ENCODE measurements around the gene SIX2. TPM values are rescaled to one million over a fixed set of nuclear protein-coding genes. Genes with fewer than 3 reads are reported as not detected.

Gene SIX2
- total and polyA plus RNA-seq, 12 donors: 0.17 to 1.9 (median 0.40) TPM

DNA sequence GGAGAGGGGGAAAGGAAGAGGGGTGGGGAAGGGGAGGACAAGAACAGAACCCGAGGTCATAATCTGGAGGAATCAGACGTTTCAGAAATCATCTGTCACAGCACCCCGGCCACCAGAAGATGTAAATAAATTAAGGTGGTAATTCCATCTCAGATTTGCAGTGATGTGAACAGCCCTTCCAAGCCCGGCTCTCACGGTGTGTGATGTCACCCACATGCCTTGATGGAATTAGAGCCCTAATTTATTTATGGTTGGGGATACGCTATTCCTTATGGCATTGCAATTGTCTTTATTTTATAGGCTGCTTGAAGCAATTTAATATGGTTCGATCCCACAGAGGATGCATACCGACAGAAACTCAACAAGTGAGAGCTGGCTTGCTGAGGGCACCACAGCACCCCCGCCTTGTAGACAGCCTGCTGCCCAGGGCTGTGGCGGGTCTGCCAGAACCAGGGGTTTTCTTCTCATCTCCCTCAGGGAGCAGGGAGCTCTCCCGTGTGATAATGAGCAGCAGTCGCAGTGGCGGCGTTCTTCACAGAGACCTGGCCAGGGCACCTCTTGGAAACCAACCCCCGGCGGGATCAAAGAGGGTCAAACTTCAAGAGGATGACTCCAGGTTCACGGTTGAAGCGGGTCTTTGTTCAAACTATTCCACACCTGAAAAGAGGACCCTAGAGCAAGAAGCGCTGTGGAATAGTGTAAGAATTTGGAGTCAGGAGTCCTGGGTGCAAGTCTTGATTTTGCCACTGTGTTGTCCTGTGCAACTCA, 40.5 kb upstream of the SIX2 start:
- TF ChIP-seq, protein P1, sequence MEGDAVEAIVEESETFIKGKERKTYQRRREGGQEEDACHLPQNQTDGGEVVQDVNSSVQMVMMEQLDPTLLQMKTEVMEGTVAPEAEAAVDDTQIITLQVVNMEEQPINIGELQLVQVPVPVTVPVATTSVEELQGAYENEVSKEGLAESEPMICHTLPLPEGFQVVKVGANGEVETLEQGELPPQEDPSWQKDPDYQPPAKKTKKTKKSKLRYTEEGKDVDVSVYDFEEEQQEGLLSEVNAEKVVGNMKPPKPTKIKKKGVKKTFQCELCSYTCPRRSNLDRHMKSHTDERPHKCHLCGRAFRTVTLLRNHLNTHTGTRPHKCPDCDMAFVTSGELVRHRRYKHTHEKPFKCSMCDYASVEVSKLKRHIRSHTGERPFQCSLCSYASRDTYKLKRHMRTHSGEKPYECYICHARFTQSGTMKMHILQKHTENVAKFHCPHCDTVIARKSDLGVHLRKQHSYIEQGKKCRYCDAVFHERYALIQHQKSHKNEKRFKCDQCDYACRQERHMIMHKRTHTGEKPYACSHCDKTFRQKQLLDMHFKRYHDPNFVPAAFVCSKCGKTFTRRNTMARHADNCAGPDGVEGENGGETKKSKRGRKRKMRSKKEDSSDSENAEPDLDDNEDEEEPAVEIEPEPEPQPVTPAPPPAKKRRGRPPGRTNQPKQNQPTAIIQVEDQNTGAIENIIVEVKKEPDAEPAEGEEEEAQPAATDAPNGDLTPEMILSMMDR (IDR thresholded peaks at IDR 0.05): no peak
- no peak for DNase-seq
- Histone ChIP-seq H3K27ac (no peak overlapping the region), H3K36me3 (no peaks in the 10 kb centered on the region), H3K27me3 (peaks cover 0 to 9% (median 3%) of the 10 kb centered on the region in 7 donors), H3K9me3 (no peaks in the 10 kb centered on the region), H3K4me1 (no peaks in the 10 kb centered on the region), H3K4me3 (no peak overlapping the region)
- no peak for ATAC-seq
- 84 to 86% methylated on average over 19 of the region's 19 CpGs for WGBS, 2 donors
- intact Hi-C loops (cut with DNase I): no loop called here

DNA sequence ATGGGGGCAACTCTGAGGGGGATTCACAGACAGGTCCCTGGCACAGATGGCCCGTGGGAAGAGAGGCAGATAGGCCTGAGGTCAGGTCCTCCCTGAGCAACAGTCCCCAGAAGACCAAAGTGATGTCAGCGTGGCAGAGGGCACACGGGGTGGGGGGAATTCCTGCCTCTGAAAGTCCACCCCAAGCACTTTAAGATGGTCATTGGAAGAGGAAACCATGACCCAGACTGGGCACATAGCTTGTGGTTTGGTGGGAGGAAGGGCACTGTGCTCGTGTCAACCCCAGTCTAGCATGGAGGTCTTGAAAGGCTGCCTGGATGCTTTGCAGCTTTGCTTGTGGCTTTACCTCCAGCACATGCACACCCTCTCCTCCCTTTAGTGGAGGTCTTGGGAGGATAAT, 38.0 kb upstream of the SIX2 start:
- Histone ChIP-seq H3K27ac (no peak overlapping the region), H3K9me3 (no peaks in the 10 kb centered on the region), H3K27me3 (peaks cover 0 to 28% (median 16%) of the 10 kb centered on the region in 7 donors), H3K36me3 (no peaks in the 10 kb centered on the region), H3K4me3 (no peak overlapping the region), H3K4me1 (no peaks in the 10 kb centered on the region)
- DNase-seq (no peak), ATAC-seq (no peak)
- intact Hi-C loops (cut with DNase I): no loop called here
- TF ChIP-seq, protein P1 (IDR thresholded peaks at IDR 0.05): no peak
- WGBS, 2 donors: 64 to 80% methylated on average over 4 of the region's 4 CpGs

- ATAC-seq (no peak), DNase-seq (no peak)
- Histone ChIP-seq H3K4me3 (no peak overlapping the region), H3K4me1 (no peaks in the 10 kb centered on the region), H3K27ac (no peak overlapping the region), H3K9me3 (no peaks in the 10 kb centered on the region), H3K36me3 (no peaks in the 10 kb centered on the region), H3K27me3 (peaks cover 0 to 32% (median 16%) of the 10 kb centered on the region in 7 donors)
- intact Hi-C loops (cut with DNase I): no loop called here
- WGBS, 2 donors: 97 to 100% methylated on average over 1 of the region's 1 CpG
- TF ChIP-seq, protein P1 (IDR thresholded peaks at IDR 0.05): no peak
These were observed 37.5 kb upstream of the SIX2 start for GRCh38 chr2:45046786-45047185.

DNA sequence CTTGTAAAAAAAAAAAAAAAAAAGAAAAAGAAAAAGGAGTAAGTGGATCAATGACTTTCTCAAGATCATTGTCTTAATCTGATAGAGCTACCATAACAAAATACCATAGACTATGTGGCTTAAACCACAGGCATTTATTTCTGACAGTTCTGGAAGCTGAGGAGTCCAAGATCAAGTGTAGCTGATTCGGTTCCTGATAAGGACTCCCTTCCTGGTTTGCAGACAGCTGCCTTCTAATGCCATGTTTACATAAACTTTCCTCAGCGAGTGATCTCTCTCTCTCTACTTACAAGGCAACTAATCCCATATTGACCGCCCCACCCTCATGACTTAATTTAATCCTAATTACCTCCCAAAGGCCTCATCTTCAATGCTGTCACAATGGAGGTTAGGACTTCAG, 36.5 kb upstream of the SIX2 start:
- H3K27me3 ChIP-seq: peaks cover 0 to 32% (median 16%) of the 10 kb centered on the region in 7 donors
- TF ChIP-seq, protein P1 (IDR thresholded peaks at IDR 0.05): no peak

More for the DNA sequence above, 36.5 kb upstream of the SIX2 start:
- Histone ChIP-seq H3K36me3 (no peaks in the 10 kb centered on the region), H3K4me3 (no peak overlapping the region), H3K4me1 (no peaks in the 10 kb centered on the region), H3K27ac (no peak overlapping the region), H3K9me3 (no peaks in the 10 kb centered on the region)
- ATAC-seq: no peak
- intact Hi-C loops (cut with DNase I): no loop called here
- WGBS, 2 donors: 78 to 90% methylated on average over 3 of the region's 3 CpGs
- DNase-seq: no peak
